ENCODE results near the gene HOXC11.

DNA sequence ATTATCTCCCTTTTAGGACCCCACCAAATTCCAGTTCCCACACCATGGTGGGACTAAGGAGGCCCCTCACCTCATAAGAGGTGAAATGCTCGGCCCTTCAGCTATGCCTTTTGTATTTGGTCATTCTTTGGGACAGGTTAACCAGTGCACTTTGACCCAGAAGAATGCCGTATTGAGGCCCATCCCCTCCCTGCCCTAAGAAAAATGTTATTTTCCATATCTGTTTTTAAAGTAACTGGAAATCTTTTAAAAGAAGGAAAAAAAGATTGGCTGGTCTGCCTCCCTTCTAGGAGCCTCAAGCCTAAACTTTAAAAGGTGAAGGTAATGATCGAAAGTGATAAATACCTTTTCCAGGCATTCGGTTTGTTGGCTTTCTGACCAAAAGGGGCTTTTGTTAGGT is 40.0 kb upstream of the HOXC11 start:
- TF ChIP-seq CTCF (conservative IDR thresholded peaks at IDR 0.05; ENCODE audit: low read depth, low read length) (no peak), BHLHE40 (IDR thresholded peaks at IDR 0.05; ENCODE audit: low read depth, low read length) (no peak), POLR2A (IDR thresholded peaks at IDR 0.05; ENCODE audit: low read depth, low read length) (no peak), SMC3 (IDR thresholded peaks at IDR 0.05; ENCODE audit: low read depth, low read length) (no peak), USF2 (IDR thresholded peaks at IDR 0.05; ENCODE audit: low read depth, low read length) (no peak), RCOR1 (IDR thresholded peaks at IDR 0.05; ENCODE audit: insufficient replicate concordance, low read length) (no peak)
